Stimulated activated CD4-positive, alpha-beta T cell treated with anti-CD3 and anti-CD28 coated beads, Interleukin-15, amount 100 ng/mL, for 1 hour (primary cell): ENCODE results near the gene HLA-DMA.

Experiments used
- DNase-seq, 2 donors: peaks; one replicate each; pipeline ENCODE4 v3.0.0-alpha.2; 2020; ENCODE audit warnings: low read depth in 1 of 2, low spot score in 1 of 2

The HLA-DMA gene

DNA sequence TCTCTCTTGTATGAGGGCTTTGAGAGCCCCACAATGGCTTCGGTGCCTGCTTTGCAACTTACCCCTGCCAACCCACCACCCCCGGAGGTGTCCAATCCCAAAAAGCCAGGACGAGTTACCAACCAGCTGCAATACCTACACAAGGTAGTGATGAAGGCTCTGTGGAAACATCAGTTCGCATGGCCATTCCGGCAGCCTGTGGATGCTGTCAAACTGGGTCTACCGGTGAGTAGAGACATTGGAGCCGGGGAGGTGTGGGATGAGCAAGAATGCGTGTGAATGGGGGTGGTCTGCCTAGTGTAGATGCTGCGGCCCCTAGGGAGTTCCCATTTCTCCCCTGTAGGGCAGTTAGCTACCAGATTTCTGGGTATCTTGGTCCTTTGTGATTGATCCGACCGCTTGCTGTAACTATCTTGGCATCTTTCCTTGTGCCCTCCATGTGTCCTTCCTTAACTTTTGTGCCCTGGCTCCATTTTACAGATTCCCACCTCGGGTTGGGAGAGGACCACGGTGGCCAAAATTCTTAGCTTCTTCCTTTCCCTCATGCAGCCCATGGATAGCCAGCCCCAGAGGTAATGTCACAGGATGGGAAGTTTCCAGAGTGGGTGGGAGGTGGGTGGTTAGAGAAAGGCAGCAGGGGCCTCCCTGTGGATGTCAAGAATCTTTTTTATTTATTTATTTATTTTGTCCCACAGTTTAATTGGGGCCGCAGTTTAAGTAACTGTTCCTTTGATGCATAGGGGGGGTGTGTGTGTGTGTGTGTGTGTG lies 21.8 kb upstream of the HLA-DMA start:
- no peak for DNase-seq

DNA sequence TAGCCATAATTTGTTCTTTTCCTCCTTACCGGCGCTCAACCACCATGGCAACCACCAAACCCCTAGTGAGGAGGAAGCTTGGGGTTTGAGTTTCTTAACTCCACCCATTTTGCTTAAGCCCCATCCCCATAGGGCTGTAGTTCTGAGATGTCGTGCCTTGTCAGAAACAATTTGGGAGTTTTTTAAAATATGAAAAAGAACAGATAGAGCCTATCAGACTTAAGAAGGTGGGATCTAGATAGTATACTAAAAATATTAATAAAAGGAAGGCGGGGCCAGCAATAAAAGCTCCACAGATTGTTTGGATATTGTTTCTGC lies 21.1 kb upstream of the HLA-DMA start:
- DNase-seq = no peak

DNA sequence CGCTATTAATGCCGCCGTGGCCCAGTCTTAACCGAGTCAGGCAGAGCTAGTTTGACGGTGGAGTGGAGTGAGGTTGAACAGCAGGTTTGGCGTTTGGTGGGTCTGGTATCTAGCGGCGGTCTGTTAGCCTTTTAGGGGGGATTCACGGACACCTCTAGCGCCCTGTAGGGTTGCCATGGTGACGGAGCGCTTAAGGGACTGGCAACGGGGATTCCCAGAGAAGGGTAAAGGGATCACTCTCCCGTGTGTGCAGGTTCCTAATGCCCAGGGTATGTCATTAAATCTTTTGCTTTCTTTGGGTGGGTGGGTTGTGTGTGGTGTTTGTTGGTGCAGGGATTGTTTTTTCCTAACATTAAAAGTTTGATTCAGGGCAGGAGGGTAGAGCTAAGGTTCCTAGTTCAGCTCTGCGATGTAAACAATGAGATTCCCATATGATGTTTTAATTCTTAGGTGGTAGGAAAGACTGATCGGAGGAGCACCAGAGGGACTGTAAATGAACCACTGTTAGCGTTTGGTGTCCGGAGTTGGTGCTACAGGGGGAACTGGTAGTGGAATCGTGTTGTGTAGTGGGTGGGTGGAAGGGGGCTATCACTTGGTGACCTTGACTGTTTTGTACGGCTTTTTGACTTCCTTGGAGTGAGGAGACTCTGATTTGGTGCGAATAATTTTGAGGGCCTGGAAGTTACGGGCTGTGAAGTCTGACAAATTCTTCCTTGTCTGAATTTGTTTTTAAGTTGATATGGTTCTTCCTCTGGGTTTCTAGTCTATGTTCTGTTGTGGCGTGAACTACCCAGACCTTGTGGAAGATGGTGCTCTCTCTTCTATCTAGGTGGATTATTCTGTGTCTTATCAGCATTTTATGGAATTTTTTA lies 20.5 kb upstream of the HLA-DMA start:
- DNase-seq = peak in 1 of 2 donors; percentile 39

DNA sequence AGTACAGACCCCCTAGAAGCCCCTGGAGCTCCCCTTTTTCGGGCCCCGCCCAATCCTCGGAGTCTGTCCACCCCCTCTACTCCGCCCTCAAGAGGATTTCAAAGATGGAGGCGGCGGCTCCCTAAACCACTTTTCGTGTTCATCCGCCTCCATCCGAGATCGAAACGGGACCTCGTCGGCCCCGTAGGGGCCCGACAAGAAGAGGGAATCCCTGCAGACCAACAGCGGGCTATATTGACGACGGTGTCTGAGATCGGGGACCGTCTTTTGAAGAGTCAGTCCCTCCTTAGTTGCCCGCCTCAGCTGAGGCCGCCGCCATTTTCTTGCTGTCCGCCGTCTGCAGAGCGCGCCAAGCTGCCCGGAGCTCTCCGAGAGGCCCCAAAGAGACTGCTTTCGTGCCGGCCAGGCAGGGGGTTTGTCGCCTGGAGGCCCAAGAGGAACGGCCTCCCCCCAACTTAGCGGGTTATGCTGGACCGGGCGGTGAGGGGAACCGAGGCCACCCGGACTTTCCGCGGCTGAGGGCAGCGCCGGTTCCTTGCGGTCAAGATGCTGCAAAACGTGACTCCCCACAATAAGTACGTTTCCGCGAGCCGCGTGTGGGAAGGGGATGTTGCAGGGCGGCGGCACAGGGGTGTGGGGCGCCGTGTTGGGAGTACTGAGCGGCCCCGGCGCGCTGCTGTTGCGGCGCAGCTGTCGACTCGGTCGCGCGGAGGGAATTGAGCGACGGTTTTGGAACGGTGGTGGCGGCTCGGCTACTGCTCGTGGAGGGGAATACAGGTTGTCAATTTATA lies 19.7 kb upstream of the HLA-DMA start:
- DNase-seq = peak in 1 of 2 donors; percentile 35

DNA sequence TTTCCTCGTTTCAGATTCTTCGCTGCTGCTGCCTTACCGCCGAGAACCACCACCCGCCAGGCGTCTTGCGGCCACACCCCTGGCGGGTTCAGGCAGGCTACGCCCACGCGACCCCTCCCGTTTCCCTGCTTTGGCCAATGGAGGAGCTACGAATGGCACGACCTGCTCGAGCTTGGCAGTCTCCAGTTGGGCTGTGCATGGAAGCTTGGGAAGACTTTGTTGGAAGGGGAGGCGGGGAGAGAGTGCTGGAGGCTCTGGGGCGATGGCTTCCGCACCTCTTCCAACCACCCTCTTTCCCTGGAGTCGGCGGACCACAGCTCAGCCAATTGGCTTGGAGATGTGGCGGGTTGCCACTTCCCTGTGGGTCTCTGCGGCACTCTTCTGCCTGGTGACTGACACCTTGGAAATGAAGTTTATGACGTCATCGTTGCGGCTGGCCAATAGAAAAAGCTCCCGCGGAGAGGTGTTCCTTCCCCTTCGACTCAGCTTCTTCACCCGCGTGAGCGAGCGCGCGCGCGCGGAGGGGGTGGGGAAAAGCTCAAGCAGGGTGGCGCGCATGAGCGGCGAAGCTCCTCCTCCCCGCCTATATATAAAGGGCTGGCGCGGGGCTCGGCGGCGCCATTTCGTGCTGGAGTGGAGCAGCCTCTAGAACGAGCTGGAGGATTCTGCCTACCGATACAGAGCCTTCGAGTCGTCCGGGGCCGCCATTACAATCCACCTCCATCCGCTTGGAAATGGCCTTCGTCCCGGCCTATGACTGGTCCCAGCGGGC lies 18.9 kb upstream of the HLA-DMA start:
- peak; percentile 99 to 100 for DNase-seq

DNA sequence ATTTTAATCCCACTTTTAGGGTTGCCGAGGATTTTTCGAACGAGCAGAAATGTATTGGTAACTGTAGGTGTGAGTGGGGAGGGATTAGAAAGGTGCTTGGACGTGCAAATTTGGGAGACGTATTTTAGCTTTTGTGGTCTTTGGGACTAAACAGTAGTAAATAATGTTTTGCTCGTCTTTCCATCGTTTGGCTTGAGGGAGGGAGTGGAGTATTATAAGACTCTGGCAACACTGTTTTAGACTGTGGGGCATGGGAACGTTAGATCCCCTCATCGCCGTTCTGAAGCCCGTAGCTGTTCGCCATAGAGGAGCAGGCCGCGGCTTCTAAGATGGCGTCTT lies 18.3 kb upstream of the HLA-DMA start:
- DNase-seq = no peak

DNA sequence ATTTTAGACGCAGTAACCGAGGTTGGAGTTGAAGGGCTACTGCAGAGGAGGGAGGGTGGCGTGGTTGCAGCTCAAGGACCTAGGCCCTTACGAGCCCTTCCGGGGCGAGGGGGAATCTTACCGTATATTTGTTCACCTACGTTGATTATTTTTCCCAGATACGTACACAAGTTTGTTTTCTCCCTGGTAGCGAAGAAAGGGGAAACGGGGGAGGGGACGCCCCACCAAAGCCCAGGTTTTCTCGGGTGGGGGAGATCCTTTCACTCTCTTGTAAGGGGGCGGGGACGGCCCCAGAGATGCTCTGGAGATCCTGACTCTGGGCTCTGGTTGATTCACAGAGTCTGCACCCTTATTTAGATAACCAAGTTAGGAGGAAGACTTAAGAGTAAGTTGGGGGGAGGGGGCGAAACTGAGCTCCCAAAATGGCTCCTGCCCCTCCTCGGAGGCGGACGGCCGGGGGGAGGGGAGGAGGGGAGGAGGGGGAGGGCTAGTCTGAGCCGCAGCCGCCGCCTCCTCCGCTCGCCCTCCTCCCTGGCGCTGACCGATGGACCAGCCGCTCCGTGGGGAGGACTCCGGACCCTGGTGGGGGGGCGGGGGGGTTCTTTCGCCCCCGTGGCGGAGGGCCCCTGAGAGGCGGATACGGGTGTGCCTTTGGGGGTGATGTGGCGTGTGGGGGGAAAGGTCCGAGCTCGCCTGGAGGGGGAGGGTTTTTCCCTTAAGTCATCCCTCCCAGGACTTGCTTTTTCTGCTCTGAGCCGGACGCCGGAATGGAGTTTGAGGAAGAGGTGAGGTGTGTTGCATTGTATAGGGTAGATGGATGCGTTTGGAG lies 17.7 kb upstream of the HLA-DMA start:
- DNase-seq = peak; percentile 53 to 70

DNA sequence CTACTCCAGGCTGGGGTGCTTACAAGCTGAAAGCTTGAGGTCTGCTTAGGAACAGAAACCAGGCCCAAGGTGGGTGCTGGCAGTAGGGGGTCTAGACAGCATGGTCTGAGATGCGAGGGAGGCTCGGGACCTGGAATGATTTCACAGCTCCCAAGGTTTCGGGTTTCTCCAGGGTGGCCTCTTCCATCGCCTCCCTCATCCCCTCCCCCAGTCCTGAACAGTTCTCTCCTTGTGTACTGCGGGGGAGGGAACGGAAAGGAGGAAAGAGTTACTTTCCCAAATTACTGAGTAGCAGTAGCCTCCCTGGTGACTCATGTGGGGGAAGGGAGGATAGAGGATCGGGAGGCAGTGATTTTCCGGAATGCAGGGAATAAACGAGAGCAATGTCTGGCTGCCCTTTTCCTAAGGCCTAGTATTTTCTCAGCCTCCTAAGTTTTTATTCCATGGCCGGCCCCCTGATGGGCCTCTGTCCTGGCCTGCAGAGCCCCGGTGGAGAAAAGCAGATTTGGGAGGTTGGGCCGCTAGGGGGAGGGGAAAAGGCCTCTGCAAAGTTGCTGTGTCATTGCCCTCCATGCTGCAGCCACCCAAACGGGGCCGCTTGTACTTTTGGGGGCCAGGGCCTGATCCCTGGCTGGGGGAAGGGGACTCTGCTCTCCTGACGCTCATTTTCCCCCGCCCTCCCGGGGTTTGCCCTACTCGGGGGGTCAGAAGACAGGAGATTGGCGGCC lies 17.0 kb upstream of the HLA-DMA start:
- DNase-seq = peak; percentile 56 to 60

DNA sequence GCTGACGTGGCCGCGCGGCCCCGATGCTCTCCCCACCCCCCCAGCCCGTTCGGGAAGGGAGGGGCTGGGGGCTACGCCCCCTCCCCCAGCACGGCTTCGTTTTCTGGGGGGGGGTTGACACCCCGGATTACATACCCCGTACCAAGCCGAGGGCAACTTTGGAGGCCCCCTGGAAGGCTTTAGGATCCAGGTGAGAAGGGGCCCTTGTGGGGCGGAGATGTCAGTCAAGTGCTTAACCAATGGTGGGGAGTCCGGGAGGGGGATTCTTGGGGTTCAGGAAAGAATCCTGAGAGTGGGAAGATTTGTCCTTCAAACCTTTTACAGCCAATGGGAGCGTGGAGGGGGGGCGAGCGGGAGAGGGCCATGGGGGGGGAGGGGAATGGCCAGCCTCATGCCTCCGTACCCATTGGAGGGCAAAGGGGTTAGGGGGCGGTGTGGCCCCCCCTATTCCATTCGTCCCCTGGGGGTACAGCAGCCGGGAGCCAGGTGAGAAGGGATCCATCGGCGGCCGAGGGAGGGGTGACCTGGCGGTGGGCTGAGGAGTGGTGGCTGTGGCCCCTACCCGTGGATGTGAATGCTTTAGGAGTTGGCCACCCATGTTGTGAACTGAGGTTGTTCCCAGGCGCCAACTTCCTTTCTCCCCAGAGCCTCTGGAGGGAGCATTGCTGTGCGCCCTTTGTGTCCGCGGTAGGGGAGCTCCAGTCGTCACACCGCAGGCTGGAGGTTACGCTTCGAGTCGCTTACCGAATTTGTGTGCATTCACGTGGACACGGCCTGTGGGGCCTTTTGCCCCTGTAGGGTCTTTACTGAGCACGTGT lies 16.2 kb upstream of the HLA-DMA start:
- DNase-seq = peak in 1 of 2 donors; percentile 46

DNA sequence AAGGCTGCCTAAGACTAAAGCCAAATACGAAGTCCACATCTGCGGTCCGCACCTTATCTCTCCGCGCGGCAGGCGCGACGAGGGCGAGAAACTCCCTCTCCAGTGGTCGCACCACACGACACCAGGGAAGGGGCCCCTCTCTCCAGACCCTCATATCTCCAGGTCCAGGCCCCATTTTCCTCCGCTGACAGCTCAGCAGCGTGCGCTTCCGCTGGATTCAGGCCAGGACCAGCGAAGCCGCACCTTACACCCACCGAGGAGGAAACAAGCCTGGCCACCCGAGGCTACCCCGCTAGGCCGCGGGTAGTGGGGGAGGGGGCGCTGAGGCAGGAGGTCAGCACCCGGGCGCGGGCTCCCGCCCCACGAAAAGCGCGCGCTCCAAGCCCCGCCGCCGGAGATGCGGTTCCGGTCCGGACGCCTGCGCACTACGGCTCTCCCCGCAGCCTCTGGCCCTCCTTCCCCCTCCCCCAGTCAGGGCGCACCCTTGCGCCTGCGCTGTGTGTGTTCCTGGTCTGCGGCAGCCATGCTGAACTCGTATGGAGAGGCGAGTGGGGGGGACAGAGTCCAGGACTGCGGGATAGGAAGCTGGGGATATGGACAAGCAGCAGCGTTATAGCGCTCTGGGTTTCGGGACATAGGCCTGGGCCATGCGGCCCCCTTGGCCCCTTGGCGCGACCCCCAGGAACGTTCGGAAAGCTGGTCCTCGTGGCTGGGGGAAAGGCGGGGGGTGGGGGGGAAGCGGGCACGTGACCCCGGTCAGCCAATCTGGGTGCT lies 15.4 kb upstream of the HLA-DMA start, which contains the start of gene BRD2:
Gene BRD2, plus strand, starts transcription at position 502 of the 774 bp plus-strand sequence. CDS start 4,305 bp downstream, outside the sequence.
- DNase-seq = peak; percentile 88 to 93

DNA sequence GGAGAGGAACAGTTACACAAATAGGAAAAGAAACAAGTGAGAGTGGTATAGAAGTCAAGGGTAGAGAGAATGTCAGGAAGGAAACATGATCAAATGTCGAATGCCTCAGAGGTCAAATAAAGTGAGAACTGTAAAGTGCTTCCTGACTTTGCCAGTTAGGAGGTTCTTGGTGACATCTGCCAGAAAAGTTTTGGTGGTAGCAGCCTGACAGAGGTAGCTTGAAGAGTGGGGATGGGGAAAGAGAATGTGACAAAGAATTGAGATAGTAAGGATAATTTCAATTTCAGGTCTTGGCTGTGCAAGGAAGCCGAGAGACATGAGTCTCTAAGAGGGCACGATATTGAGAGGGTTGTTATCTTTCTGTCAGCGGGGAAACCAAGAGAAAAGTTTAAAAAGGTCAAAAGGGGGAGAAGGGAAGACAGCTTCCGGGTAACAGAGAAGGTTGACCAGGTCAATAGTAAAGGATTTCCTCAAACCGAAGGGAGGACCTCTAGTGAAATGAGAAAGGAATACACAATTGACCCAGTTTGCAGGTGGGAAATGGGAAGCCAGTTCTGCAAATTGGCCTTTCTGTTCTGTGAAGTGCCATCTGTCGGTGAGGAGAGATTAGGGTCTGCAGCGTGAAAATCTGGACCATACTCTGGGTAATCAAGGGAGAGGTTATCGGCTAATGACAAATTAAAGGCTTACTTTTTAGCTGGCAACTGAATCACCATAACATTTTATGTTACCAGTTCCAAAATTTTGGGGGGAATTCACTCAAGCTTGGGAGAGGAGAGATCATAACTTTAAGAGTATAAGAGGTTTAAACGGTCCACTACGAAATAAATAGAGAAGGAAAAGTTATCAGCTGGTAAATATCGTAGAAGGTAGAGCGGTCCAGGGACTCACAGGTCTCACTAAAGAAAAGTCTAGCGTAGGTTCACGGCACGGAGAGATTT lies 14.5 kb upstream of the HLA-DMA start:
- DNase-seq = no peak

DNA sequence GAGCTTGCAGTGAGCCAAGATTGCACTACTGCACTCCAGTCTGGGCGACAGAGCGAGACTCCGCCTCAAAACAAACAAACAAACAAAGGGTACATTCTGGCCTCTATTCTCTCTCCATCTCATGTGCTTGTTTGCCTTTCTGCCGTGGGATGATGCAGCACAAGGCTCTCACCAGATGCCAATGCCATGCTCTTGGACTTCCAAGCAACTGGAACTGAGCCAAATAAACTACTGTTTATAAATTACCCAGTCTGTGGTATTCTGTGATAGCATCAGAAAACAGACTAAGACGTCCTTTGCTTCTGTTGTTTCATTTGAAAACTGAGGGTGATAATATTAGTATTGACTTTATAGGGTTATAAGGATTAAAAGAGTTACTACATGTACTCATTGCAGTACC lies 11.9 kb upstream of the HLA-DMA start:
- DNase-seq = no peak

DNA sequence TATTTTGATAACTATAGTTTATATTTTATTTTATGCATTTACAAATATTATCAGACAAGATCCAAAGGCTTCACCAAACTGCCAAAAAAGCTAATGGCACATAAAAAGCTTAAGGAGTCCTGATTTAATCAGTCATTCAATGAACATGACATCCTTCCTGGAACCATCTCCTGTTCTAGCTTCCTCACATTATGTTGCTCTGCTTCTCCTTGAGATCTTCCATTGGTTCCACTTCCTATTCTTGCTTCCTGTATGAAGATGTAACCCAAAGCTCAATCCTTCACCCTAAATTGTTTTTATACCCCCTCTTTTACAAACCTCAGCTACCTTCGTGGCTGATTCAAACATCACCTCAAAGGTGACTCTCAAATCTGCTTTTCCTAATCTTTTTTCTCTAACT lies 11.0 kb upstream of the HLA-DMA start:
- DNase-seq = no peak

DNA sequence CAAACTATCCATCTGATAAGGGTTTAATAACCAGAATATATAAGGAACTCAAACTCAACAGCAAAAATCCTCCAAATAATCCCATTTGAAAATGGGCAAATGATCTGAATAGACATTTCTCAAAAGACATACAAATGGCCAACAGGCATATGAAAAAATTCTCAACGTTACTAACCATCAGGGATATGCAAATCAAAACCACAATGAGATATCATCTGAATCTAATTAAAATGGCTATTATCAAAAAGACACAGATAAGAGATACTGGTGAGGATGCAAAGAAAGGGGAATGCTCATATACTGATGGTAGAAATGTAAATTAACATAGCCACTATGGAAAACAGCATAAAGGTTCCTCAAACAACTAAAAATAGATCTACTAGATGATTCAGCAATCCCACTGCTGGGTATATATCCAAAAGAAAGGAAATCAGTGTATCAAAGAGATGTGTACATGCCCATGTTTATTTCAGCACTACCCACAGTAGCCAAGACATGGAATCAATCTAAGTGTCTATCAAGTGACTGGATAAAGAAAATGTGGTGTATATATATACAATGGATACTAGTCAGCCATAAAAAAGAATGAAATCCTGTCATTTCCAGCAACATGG lies 9.4 kb upstream of the HLA-DMA start:
- no peak for DNase-seq

DNA sequence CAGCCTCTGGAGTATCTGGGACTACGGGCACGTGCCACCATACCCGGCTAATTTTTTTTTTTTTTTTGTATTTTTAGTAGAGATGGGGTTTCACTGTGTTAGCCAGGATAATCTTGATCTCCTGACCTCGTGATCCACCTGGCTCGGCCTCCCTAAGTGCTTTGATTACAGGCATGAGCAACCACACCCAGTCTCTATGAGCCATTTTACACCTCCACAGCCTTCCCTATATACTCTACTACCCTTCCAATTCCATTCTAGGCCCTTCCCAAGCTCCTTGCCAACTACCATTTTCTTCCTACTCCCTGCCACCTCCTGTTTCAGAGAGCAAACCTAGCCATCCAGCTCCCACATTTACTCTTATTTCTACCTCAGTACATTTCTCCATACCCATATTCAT lies 7.7 kb upstream of the HLA-DMA start:
- DNase-seq = no peak

DNA sequence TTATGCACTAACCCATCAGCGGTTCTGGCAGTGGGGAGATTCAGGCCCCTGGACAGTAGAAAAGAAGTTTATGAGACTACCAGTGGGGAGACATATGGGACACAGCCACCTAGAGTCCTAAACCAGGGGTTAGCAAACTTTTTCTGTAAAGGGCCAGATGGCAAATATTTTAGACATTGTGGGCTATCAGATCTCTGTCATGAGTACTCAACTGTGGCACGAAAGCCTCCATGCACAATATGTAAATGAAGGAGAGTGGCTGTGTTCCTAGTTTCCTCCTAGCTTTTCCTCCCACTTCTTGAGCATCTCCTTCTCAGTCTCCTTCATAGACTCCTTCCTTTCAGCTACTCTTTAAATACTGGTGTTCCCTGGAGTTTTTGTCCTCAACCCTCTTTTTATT lies 3.3 kb upstream of the HLA-DMA start:
- DNase-seq = no peak
